Liver (tissue), 2 donors: ENCODE data around the gene LPP.

Source experiments
- RAD21 ChIP-seq, 2 donors: IDR thresholded peaks; 2 replicates each; pipeline ENCODE4 v1.6.1; 2016; ENCODE audit warnings: antibody characterized with exemption in 2 of 2, mild to moderate bottlenecking in 2 of 2
- RXRA ChIP-seq, 2 donors: IDR thresholded peaks; 2 replicates each; pipeline ENCODE4 v1.6.1; 2017 to 2018; ENCODE audit warnings: antibody characterized with exemption in 2 of 2, mild to moderate bottlenecking in 1 of 2
- SP1 ChIP-seq: IDR thresholded peaks from 2 replicates; pipeline ENCODE4 v1.6.1; 2018; ENCODE audit warnings: antibody characterized with exemption, mild to moderate bottlenecking
- donor health status: healthy.

GRCh38 chr3:188404701-188405100, 250.7 kb downstream of the LPP start:
- TF ChIP-seq RAD21 (IDR thresholded peaks at IDR 0.05) (no peak), SP1 (no peak), RXRA (IDR thresholded peaks at IDR 0.05) (no peak)
